CD4-positive, alpha-beta T cell treated with Interleukin-1 beta for 1 hour (primary cell): ENCODE results near the gene IL4I1.

Experiments used
- DNase-seq, 2 donors: peaks; one replicate each; pipeline ENCODE4 v3.0.0-alpha.2; 2020 to 2022

Gene IL4I1

GRCh38 chr19:49894879-49895565 lies 1.7 kb downstream of the IL4I1 start:
- peak; percentile 58 to 60 for DNase-seq

GRCh38 chr19:49894011-49894664 lies 2.5 kb downstream of the IL4I1 start:
- no peak for DNase-seq

GRCh38 chr19:49892716-49893115 lies 4.0 kb downstream of the IL4I1 start:
- no peak for DNase-seq

- DNase-seq: no peak
Observed at GRCh38 chr19:49891393-49891792, 5.3 kb downstream of the IL4I1 start.

GRCh38 chr19:49890349-49891311 lies 6.1 kb downstream of the IL4I1 start:
- peak; percentile 73 to 79 for DNase-seq

GRCh38 chr19:49889687-49890348 lies 6.9 kb downstream of the IL4I1 start:
- peak; percentile 83 for DNase-seq

GRCh38 chr19:49889038-49889686 lies 7.5 kb downstream of the IL4I1 start:
- DNase-seq: no peak

GRCh38 chr19:49888510-49888824 lies 8.2 kb downstream of the IL4I1 start:
- DNase-seq: no peak

GRCh38 chr19:49887665-49888509 lies 8.8 kb downstream of the IL4I1 start:
- no peak for DNase-seq

- DNase-seq: no peak
Observed at GRCh38 chr19:49887037-49887664, 9.5 kb downstream of the IL4I1 start.

GRCh38 chr19:49884760-49885159 lies 11.9 kb downstream of the IL4I1 start:
- no peak for DNase-seq

- no peak for DNase-seq
Observed at GRCh38 chr19:49884109-49884508, 12.6 kb downstream of the IL4I1 start.

- DNase-seq: no peak
Observed at GRCh38 chr19:49883094-49883493, 13.6 kb downstream of the IL4I1 start.

GRCh38 chr19:49882643-49883042 lies 14.0 kb downstream of the IL4I1 start:
- DNase-seq: no peak

- no peak for DNase-seq
Observed at GRCh38 chr19:49881672-49882394, 14.9 kb downstream of the IL4I1 start.

- no peak for DNase-seq
Observed at GRCh38 chr19:49881186-49881585, 15.5 kb downstream of the IL4I1 start.

- no peak for DNase-seq
Observed at GRCh38 chr19:49880162-49880869, 16.4 kb downstream of the IL4I1 start.

GRCh38 chr19:49879243-49879963 lies 17.3 kb downstream of the IL4I1 start:
- peak in 1 of 2 donors; percentile 28 for DNase-seq

GRCh38 chr19:49878744-49879070 lies 18.0 kb downstream of the IL4I1 start:
- no peak for DNase-seq
